NCI-H187 (cell line): ENCODE measurements around the gene POLR1E.
"Not testable (repeated sequence)": the region's sequence is repeated elsewhere in the genome, so short reads cannot be mapped to it uniquely, and the experiment has no call there.

Source experiments
- DNase-seq, 2 experiments: peaks; one replicate each; lab custom pipeline; 2025; lab: John Stamatoyannopoulos, UW

The POLR1E gene

GRCh38 chr9:37504605-37505004 lies 18.9 kb downstream of the POLR1E start:
- no peak for DNase-seq

DNA sequence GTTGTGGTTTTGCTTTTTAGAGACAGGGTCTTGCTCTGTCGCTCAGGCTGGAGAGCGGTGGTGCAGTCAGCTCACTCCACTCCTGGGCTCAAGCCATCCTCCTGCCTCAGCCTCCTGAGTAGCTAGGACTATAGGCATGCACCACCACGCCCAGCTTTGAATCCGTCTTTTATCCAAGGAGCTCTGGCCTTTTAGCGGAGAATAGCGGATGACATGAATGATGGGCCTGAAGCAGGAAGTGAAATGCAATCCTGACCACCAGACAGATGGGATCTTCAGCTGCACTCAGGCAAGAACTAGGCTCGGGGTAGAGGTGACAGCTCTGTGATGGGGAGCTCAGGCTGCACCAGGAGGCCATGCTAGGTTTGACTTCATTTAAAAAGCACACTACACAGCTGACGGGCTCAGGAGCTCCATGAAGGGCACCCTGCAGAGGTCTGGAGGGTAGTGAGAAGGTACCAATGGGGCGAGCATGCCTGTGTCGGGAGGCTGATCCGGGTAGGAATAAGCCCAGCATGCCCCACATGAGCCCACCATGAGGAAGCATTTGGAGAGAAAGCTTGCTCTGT lies 21.9 kb downstream of the POLR1E start:
- DNase-seq, result no peak

- no peak for DNase-seq
These were observed 22.5 kb downstream of the POLR1E start for GRCh38 chr9:37508135-37508833.

DNA sequence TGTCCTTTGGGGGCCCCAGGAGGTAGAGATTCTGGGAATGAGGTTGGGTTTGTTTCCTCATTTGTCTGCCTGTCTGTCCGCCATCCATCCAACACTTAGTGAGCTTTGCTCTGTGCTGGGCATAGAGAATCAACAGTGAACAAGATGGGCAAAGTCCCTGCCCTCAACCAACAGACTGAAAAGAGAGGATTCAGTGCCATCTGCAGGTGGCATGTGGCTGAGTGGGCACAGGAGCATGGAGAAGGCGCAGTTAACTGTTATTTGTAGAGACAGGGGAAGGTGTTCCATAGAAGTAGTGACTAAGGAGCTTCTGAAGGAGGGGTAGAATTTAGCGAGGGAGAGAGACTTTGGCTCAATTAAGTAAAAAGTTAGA lies 23.1 kb downstream of the POLR1E start:
- DNase-seq, result no peak

- DNase-seq, result no peak
These were observed 23.8 kb downstream of the POLR1E start for GRCh38 chr9:37509536-37509935.

- not testable (repeated sequence) for DNase-seq
These were observed 24.3 kb downstream of the POLR1E start for GRCh38 chr9:37510053-37510452.

- no peak for DNase-seq
These were observed 25.6 kb downstream of the POLR1E start for GRCh38 chr9:37511016-37512010.

DNA sequence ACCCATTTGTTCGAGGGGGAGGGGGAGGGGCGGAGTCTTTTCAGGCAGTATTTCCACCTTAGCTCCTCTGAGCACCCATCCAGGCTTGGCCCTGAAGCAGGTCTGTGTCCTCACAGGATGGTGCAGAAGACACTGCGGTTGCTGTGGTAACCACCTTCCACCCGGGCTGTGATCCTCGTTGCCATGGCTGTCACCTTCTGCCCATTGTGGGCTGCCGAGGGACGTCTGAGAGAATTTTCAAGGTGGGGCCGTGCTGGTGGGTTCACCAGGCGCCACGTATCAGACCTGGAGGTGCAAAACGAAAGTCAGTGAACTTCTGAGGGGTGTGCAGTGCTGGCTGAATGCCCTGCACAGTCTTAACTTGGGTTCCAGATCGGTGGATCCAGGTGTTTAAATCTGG lies 26.7 kb downstream of the POLR1E start:
- no peak for DNase-seq

- DNase-seq, result not testable (repeated sequence)
These were observed 28.7 kb downstream of the POLR1E start for GRCh38 chr9:37514415-37514814.

DNA sequence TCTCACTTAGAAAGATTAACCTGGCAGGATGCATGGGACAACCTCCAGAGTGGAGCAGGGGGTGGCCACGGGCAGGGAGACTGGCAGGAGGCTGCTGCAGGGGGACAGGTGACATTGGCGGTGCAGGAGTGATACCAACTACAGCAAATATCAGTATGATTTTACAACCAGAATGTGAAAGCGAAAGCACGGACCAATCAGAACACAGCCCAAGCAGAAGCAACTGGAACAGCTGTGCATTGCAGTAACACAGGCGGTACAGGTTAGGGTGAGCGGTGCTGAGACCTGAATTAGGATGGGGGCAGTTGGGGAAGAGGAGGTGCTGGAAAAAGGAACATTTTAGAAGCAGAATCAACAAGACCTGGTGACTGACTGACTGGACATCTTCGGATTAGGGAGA lies 29.3 kb downstream of the POLR1E start:
- DNase-seq, result no peak

DNA sequence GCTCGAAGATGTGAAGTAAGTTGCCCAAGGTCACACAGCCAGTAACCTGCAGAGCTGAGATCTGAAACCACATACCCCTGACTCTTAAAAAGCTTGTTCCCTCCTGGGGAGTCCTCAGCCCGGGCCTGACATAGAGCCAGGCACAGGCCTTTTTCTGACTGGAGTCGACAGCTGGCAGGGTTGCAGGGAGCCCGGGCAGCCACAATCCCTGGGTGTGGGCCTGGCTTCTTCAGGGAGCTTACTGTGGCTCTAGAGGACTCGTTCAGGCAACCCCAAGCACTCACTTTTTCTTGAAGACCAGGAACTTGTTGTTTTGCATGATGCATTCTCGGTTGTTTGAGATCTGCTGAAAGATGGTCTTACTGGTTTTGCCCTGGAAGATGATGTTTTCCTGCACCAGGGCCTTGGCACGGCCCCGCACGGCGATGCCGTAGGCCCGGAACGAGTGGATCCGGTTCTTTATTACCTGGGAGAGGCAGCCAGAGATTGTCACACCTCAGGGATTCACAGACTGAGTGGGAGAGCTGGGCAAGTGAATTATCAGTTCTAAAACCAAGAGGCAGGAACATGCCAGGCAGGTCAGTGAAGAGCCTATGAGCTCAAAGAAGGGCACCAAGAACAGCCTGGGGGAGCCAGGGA lies 30.0 kb downstream of the POLR1E start:
- no peak for DNase-seq

DNA sequence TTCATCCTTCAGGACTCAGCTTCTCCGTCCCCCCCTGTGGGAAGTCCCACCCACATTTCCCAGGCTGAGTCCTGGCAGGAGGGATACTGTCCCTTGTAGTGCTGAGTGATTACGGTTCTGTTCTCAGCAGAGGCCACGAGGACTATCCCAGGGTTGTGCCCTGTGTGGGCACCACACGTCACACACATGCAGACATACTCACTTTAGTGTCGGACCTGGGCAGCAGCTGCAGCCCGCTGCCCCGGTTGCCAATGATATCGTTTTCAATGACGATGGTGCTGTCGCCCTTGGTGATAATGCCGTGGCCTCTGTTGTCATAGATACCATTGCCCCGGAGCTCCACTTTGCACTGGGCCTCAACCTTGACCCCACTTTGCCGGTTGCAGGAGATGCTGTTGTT lies 32.2 kb downstream of the POLR1E start:
- no peak for DNase-seq

GRCh38 chr9:37520641-37521040 lies 34.9 kb downstream of the POLR1E start:
- DNase-seq, result no peak

GRCh38 chr9:37521111-37521510 lies 35.4 kb downstream of the POLR1E start:
- DNase-seq, result no peak

GRCh38 chr9:37522971-37523370 lies 37.2 kb downstream of the POLR1E start:
- DNase-seq, result no peak

- DNase-seq, result no peak
These were observed 38.2 kb downstream of the POLR1E start for GRCh38 chr9:37523916-37524315.

DNA sequence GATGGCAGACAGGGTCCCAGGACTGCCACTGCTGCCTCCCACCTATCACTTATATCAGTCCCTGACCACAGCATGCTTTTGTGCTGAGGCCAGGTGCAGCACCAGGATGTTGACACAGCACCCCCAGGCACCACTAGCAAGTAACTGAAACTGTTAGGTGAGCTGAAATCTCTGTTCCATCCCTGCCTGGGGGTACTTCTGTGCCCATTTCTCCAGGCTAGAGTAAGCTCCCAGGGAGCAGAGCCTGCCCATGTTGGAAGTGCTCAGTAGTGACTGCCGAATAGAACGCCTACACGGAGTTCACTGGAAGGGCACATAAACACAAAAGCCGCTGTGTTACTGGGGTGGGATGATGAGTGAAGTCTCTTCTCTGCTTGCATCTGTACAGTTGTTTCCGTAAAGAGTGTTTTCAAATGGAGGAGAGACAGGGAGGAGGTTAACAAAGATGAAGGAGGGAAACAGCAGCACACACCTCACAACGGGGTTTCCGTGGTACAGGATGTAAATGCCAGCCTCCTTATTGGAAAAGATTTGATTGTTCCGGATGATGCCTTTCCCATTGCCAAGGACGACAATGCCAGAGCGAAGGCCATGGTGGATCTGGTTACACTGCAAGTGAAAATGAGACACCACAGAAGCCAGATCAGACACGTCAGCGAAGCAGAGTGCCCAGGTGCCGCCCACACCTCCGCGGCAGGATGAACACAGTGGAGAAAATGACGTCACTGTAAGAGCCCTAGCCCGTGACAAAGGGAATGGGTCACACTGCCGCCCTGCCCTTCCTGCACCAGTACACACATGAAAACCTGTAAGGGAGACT lies 43.1 kb downstream of the POLR1E start:
- DNase-seq, result no peak

DNA sequence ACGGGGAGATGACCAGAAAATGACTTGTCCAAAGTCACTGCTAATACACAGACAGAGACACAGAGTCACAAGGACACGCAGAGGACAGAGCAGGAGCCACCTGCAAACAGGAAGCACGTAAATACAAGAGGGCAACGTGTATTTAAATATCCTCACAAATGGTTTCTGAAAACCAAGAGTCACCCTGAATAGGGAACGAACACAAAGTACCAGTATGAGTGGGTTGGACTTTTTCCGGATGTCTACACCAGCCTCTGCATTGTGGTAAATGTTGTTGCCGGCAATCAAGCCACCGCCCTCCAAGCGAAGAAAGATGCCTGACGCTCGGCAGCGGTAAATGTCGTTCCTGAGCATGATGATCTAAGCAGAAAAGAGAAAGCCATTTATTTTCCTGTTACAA lies 46.0 kb downstream of the POLR1E start:
- no peak for DNase-seq

DNA sequence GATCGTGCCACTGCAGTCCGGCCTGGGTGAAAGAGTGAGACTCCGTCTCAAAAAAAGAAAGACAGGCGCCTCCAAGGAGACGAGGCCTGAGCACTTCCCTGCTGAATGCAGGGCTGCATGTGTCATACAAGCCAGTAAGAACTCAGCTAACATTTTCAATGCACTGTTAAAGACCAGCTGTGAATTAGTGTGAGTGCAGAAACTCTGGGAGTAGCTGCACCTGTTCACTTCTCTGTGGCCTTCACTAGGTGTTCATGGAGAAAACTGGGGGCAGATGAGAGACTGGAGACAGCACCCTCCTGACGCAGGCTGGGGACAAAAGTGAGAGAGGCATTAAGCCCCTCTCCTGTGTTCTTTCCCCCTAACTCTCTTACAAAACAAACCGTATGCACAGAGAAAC lies 48.7 kb downstream of the POLR1E start:
- DNase-seq, result no peak

DNA sequence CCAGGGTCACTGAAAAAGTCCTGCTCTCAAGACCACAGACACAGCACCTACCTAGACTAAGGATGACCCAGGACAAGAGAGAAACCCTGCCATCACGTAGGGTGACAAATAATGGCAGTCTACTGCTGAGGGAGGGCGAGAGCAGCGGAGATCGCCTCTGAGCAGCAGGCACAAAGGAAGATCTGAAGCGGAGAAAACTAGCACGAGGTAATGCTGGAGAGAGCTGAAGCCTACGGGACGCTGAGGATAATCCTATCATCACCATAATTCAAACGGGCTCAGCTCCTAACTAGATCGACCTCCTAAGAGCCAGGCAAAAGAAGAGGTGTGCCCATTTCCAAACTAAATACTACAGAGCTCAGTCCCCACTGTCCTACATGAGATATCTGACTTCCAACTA lies 49.2 kb downstream of the POLR1E start:
- DNase-seq, result no peak

GRCh38 chr9:37538099-37538498 lies 52.4 kb downstream of the POLR1E start:
- no peak for DNase-seq

GRCh38 chr9:37539634-37540033 lies 53.9 kb downstream of the POLR1E start:
- DNase-seq, result no peak
